ENCODE results near the gene DIS3.
A peak's percentile ranks its signal among the peaks of the same experiment; 100 is the strongest.

The DIS3 gene

GRCh38 chr13:72782717-72783116 lies 1.0 kb upstream of the DIS3 start:
- no peak for TF ChIP-seq ZNF274 (IDR thresholded peaks at IDR 0.05; ENCODE audit: low read depth, low read length)
- H3K4me3 ChIP-seq (ENCODE audit: low read length), result peak overlapping the region; percentile 90

GRCh38 chr13:72774019-72774418 lies 7.7 kb downstream of the DIS3 start:
- H3K4me3 ChIP-seq (ENCODE audit: low read length), result no peak overlapping the region
- no peak for TF ChIP-seq ZNF274 (IDR thresholded peaks at IDR 0.05; ENCODE audit: low read depth, low read length)

- TF ChIP-seq ZNF274 (IDR thresholded peaks at IDR 0.05; ENCODE audit: low read depth, low read length), result no peak
- H3K4me3 ChIP-seq (ENCODE audit: low read length), result no peak overlapping the region
Observed at GRCh38 chr13:72763411-72763810, 18.3 kb downstream of the DIS3 start.

- TF ChIP-seq ZNF274 (IDR thresholded peaks at IDR 0.05; ENCODE audit: low read depth, low read length), result no peak
- H3K4me3 ChIP-seq (ENCODE audit: low read length), result no peak overlapping the region
Observed at GRCh38 chr13:72760189-72760588, 21.5 kb downstream of the DIS3 start.

GRCh38 chr13:72757792-72758535 lies 23.7 kb downstream of the DIS3 start:
- H3K4me3 ChIP-seq (ENCODE audit: low read length), result no peak overlapping the region
- TF ChIP-seq ZNF274 (IDR thresholded peaks at IDR 0.05; ENCODE audit: low read depth, low read length), result no peak

- no peak for TF ChIP-seq ZNF274 (IDR thresholded peaks at IDR 0.05; ENCODE audit: low read depth, low read length)
- no peak overlapping the region for H3K4me3 ChIP-seq (ENCODE audit: low read length)
Observed at GRCh38 chr13:72754111-72754510, 27.6 kb downstream of the DIS3 start.

- no peak for TF ChIP-seq ZNF274 (IDR thresholded peaks at IDR 0.05; ENCODE audit: low read depth, low read length)
Observed at GRCh38 chr13:72751220-72751619, 30.5 kb downstream of the DIS3 start.

GRCh38 chr13:72745260-72745659 lies 36.4 kb downstream of the DIS3 start:
- TF ChIP-seq ZNF274 (IDR thresholded peaks at IDR 0.05; ENCODE audit: low read depth, low read length), result no peak
- no peak overlapping the region for H3K4me3 ChIP-seq (ENCODE audit: low read length)

More at GRCh38 chr13:72751220-72751619, 30.5 kb downstream of the DIS3 start:
- H3K4me3 ChIP-seq (ENCODE audit: low read length), result no peak overlapping the region

- TF ChIP-seq ZNF274 (IDR thresholded peaks at IDR 0.05; ENCODE audit: low read depth, low read length), result no peak
- H3K4me3 ChIP-seq (ENCODE audit: low read length), result no peak overlapping the region
Observed at GRCh38 chr13:72740015-72740414, 41.7 kb downstream of the DIS3 start.

GRCh38 chr13:72737033-72737432 lies 44.7 kb downstream of the DIS3 start:
- H3K4me3 ChIP-seq (ENCODE audit: low read length), result no peak overlapping the region
- no peak for TF ChIP-seq ZNF274 (IDR thresholded peaks at IDR 0.05; ENCODE audit: low read depth, low read length)

- peak overlapping the region; percentile 94 for H3K4me3 ChIP-seq (ENCODE audit: low read length)
- no peak for TF ChIP-seq ZNF274 (IDR thresholded peaks at IDR 0.05; ENCODE audit: low read depth, low read length)
Observed at GRCh38 chr13:72728290-72728605, 53.5 kb downstream of the DIS3 start.

GRCh38 chr13:72727417-72728289 lies 54.0 kb downstream of the DIS3 start, which contains the start of the genes BORA and MZT1:
Gene BORA, plus strand, starts transcription at chr13:72727923. Its CDS starts 1,018 bp downstream, at chr13:72728941.
Gene MZT1, minus strand, starts transcription at chr13:72727629. Its CDS starts 27 bp downstream, at chr13:72727602.
- peak within 1 kb of the TSS; percentile 94 for H3K4me3 ChIP-seq (ENCODE audit: low read length)

GRCh38 chr13:72726726-72727416 lies 54.8 kb downstream of the DIS3 start:
- H3K4me3 ChIP-seq (ENCODE audit: low read length), result peak overlapping the region; percentile 86
- no peak for TF ChIP-seq ZNF274 (IDR thresholded peaks at IDR 0.05; ENCODE audit: low read depth, low read length)

More at GRCh38 chr13:72727417-72728289, 54.0 kb downstream of the DIS3 start, which contains the start of the genes BORA and MZT1:
- no peak for TF ChIP-seq ZNF274 (IDR thresholded peaks at IDR 0.05; ENCODE audit: low read depth, low read length)

- H3K4me3 ChIP-seq (ENCODE audit: low read length), result peak overlapping the region; percentile 86
Observed at GRCh38 chr13:72726185-72726584, 55.5 kb downstream of the DIS3 start.

All from GM08714 (cell line).